ENCODE measurements around the gene MICAL2.

GRCh38 chr11:12169822-12170221 lies 59.4 kb downstream of the MICAL2 start:
- TF ChIP-seq CTCF (IDR thresholded peaks at IDR 0.05) (no peak), EZH2 (IDR thresholded peaks at IDR 0.05; ENCODE audit: borderline replicate concordance, insufficient read depth, low read depth, low read length, poor library complexity, severe bottlenecking) (no peak)

Measured in B cell (primary cell).